Astrocyte (in vitro differentiated cells and primary cell): ENCODE data around the gene ME3. TPM values are rescaled to one million over a fixed set of nuclear protein-coding genes. Genes with fewer than 3 reads are reported as not detected.

Experiments used
- DNase-seq: peaks from one replicate; pipeline ENCODE4 v3.0.0-alpha.2; 2010; ENCODE audit warnings: low read depth
- FAIRE-seq: peaks from 2 replicates; lab custom pipeline; 2011; peaks lifted over from hg19 to GRCh38; lab: Jason Lieb, UNC
- H2AFZ ChIP-seq: 2 replicates; pipeline ENCODE4 v1.6.0; 2012; ENCODE audit warnings: low read depth, low read length, inconsistent platforms
- H3K27ac ChIP-seq: 2 replicates; pipeline ENCODE4 v1.5.1; 2011; ENCODE audit warnings: low read depth, low read length, inconsistent platforms
- H3K27me3 ChIP-seq: 2 replicates; pipeline ENCODE4 v1.6.0; 2011; ENCODE audit warnings: low read length, inconsistent platforms; ENCODE audit not compliant: insufficient read depth
- H3K36me3 ChIP-seq: 2 replicates; pipeline ENCODE4 v1.5.1; 2011; ENCODE audit warnings: low read length, inconsistent platforms; ENCODE audit not compliant: insufficient read depth
- H3K4me1 ChIP-seq: 2 replicates; pipeline ENCODE4 v1.5.1; 2011; ENCODE audit warnings: low read length, inconsistent platforms; ENCODE audit not compliant: insufficient read depth
- H3K4me2 ChIP-seq: 2 replicates; pipeline ENCODE4 v1.6.0; 2012; ENCODE audit warnings: low read length, inconsistent platforms
- H3K4me3 ChIP-seq: 2 replicates; pipeline ENCODE4 v1.5.1; 2011; ENCODE audit warnings: low read depth, mild to moderate bottlenecking, low read length, inconsistent platforms; ENCODE audit not compliant: insufficient read depth
- H3K79me2 ChIP-seq: 2 replicates; pipeline ENCODE4 v1.6.0; 2012; ENCODE audit warnings: mild to moderate bottlenecking, low read length, inconsistent platforms; ENCODE audit not compliant: insufficient read depth
- H3K9ac ChIP-seq: 2 replicates; pipeline ENCODE4 v1.6.0; 2012; ENCODE audit warnings: mild to moderate bottlenecking, low read length, inconsistent platforms
- H3K9me3 ChIP-seq: 2 replicates; pipeline ENCODE4 v1.5.1; 2012; ENCODE audit warnings: low read depth, mild to moderate bottlenecking, low read length, inconsistent platforms; ENCODE audit not compliant: insufficient read depth
- H4K20me1 ChIP-seq: 2 replicates; pipeline ENCODE4 v1.6.0; 2012; ENCODE audit warnings: low read length, inconsistent platforms; ENCODE audit not compliant: insufficient read depth
- H3K27ac Mint-ChIP-seq: one replicate; pipeline ENCODE4 v1.8.0; 2021; ENCODE audit warnings: mild to moderate bottlenecking, mixed read lengths; ENCODE audit not compliant: unreplicated experiment
- H3K27me3 Mint-ChIP-seq: one replicate; pipeline ENCODE4 v1.8.0; 2021; ENCODE audit warnings: low read depth, mixed read lengths; ENCODE audit not compliant: unreplicated experiment
- H3K36me3 Mint-ChIP-seq: one replicate; pipeline ENCODE4 v1.8.0; 2021; ENCODE audit warnings: low read depth, mixed read lengths; ENCODE audit not compliant: unreplicated experiment
- H3K4me1 Mint-ChIP-seq: one replicate; pipeline ENCODE4 v1.8.0; 2021; ENCODE audit warnings: low read depth, mixed read lengths; ENCODE audit not compliant: unreplicated experiment
- H3K4me3 Mint-ChIP-seq: one replicate; pipeline ENCODE4 v1.8.0; 2021; ENCODE audit warnings: mild to moderate bottlenecking, moderate library complexity, mixed read lengths; ENCODE audit not compliant: unreplicated experiment
- H3K9me3 Mint-ChIP-seq: one replicate; pipeline ENCODE4 v1.8.0; 2021; ENCODE audit warnings: mild to moderate bottlenecking, mixed read lengths; ENCODE audit not compliant: unreplicated experiment
- EZH2 ChIP-seq: IDR thresholded peaks from 2 replicates; pipeline ENCODE4 v1.6.1; 2012; ENCODE audit warnings: mild to moderate bottlenecking, low read length, inconsistent platforms; ENCODE audit not compliant: insufficient read depth
- total RNA-seq: library from RNA; stranded (reverse); gene quantifications from 2 replicates; pipeline ENCODE4 v1.2.1, GENCODE V29; 2021
- TF ChIP-seq, protein P1 (sequence below): IDR thresholded peaks from 2 replicates; pipeline ENCODE4 v1.5.1; 2011; ENCODE audit warnings: low read depth, mild to moderate bottlenecking, inconsistent platforms, low read length, moderate library complexity; ENCODE audit not compliant: insufficient read depth

The ME3 gene
- total RNA-seq, 1 donor from 2014 or later: 28.6 TPM

DNA sequence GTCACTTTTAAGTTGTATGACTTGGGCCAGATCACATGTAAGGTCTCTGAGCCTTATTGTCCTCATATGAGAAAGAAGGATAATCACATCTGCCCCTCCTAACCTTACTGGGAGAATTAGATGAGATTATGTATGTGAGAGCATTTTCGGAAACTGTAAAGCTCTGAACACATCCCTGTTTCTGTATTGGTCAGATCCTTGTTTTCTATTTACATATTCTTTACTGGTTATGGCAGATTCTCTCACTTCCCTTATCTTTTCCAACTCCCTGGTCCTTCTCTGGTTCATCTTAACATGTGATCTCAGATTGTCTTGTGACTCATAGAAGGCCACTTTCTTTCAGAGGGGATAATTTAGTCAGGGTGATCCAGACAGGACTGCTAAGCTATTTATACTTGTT is 255.9 kb downstream of the ME3 start:
- Histone ChIP-seq H3K9ac (no peak overlapping the region), H3K4me3 (no peak overlapping the region), H3K27ac (no peak overlapping the region), H3K27me3 (no peaks in the 10 kb centered on the region), H3K79me2 (no peaks in the 10 kb centered on the region), H3K4me2 (no peak overlapping the region), H3K36me3 (no peaks in the 10 kb centered on the region), H4K20me1 (no peaks in the 10 kb centered on the region), H3K9me3 (no peaks in the 10 kb centered on the region), H2AFZ (no peak overlapping the region), H3K4me1 (no peaks in the 10 kb centered on the region)
- no peaks in the 10 kb centered on the region for H3K9me3 Mint-ChIP-seq
- H3K4me1 Mint-ChIP-seq: peaks cover 5% of the 10 kb centered on the region
- FAIRE-seq (no peak), DNase-seq (no peak)
- H3K36me3 Mint-ChIP-seq: peaks cover 4% of the 10 kb centered on the region
- H3K4me3 Mint-ChIP-seq: no peak overlapping the region
- no peaks in the 10 kb centered on the region for H3K27me3 Mint-ChIP-seq
- H3K27ac Mint-ChIP-seq: no peak overlapping the region
- TF ChIP-seq, protein P1, sequence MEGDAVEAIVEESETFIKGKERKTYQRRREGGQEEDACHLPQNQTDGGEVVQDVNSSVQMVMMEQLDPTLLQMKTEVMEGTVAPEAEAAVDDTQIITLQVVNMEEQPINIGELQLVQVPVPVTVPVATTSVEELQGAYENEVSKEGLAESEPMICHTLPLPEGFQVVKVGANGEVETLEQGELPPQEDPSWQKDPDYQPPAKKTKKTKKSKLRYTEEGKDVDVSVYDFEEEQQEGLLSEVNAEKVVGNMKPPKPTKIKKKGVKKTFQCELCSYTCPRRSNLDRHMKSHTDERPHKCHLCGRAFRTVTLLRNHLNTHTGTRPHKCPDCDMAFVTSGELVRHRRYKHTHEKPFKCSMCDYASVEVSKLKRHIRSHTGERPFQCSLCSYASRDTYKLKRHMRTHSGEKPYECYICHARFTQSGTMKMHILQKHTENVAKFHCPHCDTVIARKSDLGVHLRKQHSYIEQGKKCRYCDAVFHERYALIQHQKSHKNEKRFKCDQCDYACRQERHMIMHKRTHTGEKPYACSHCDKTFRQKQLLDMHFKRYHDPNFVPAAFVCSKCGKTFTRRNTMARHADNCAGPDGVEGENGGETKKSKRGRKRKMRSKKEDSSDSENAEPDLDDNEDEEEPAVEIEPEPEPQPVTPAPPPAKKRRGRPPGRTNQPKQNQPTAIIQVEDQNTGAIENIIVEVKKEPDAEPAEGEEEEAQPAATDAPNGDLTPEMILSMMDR: no peak
- no peak for TF ChIP-seq EZH2

DNA sequence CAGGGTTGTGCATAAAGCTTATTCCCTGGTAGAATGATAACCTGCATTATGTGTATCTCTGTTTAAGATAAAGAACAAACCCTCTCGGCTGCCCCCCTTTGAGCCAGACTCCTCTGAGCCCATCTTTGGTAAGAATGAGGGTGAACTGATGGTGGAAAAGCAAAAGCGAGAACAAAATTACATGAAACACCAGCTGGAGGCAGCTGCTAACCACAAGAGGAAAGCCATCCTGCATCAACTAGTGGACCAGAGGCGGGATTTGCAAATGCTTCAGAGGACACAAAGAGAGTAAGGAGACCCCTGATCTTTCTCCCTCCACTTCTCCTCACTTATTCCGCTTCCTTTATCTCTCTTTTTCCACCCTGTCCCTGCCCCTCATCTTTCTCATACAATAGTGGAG is 257.4 kb downstream of the ME3 start:
- H3K4me2 ChIP-seq: no peak overlapping the region
- no peaks in the 10 kb centered on the region for H3K4me1 ChIP-seq
- no peak overlapping the region for H3K4me3 ChIP-seq
- peaks cover 2% of the 10 kb centered on the region for H3K36me3 Mint-ChIP-seq
- FAIRE-seq: no peak
- H3K27me3 ChIP-seq: no peaks in the 10 kb centered on the region
- no peak overlapping the region for H3K4me3 Mint-ChIP-seq
- H3K36me3 ChIP-seq: no peaks in the 10 kb centered on the region
- no peak overlapping the region for H3K9ac ChIP-seq
- TF ChIP-seq, protein P1: no peak
- no peak for TF ChIP-seq EZH2
- no peaks in the 10 kb centered on the region for H3K9me3 Mint-ChIP-seq
- DNase-seq: no peak
- no peak overlapping the region for H3K27ac Mint-ChIP-seq
- no peaks in the 10 kb centered on the region for H3K9me3 ChIP-seq
- H3K27me3 Mint-ChIP-seq: no peaks in the 10 kb centered on the region
- H3K79me2 ChIP-seq: no peaks in the 10 kb centered on the region
- H3K27ac ChIP-seq: no peak overlapping the region
- no peaks in the 10 kb centered on the region for H4K20me1 ChIP-seq
- H2AFZ ChIP-seq: no peak overlapping the region
- peaks cover 5% of the 10 kb centered on the region for H3K4me1 Mint-ChIP-seq

DNA sequence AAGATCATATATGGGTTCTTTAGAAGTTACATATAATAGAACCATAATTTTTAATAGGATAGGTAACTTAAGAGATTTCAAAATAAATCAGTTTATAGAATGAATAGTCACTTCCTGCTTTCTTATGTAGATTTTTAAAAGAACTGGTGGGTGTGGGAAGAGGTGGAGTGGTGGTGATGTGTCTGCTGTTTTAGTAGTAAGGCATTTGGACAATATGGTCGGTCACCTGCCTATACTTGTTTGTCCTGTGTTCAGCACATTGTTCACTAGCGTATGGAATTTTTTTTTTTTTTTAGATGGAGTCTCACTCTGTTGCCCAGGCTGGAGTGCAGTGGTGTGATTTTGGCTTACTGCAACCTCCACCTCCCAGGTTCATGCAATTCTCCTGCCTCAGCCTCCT is 258.4 kb downstream of the ME3 start:
- no peak overlapping the region for H3K9ac ChIP-seq
- H4K20me1 ChIP-seq: no peaks in the 10 kb centered on the region
- H3K4me3 ChIP-seq: no peak overlapping the region
- H3K79me2 ChIP-seq: no peaks in the 10 kb centered on the region
- H3K27me3 Mint-ChIP-seq: no peaks in the 10 kb centered on the region
- H3K36me3 Mint-ChIP-seq: peaks cover 2% of the 10 kb centered on the region
- no peak overlapping the region for H3K27ac Mint-ChIP-seq
- no peak overlapping the region for H2AFZ ChIP-seq
- H3K4me1 Mint-ChIP-seq: peaks cover 5% of the 10 kb centered on the region
- DNase-seq: no peak
- no peak overlapping the region for H3K4me3 Mint-ChIP-seq
- no peak overlapping the region for H3K27ac ChIP-seq
- H3K36me3 ChIP-seq: no peaks in the 10 kb centered on the region
- no peaks in the 10 kb centered on the region for H3K9me3 ChIP-seq
- no peaks in the 10 kb centered on the region for H3K9me3 Mint-ChIP-seq
- peak; percentile 29 for FAIRE-seq
- H3K27me3 ChIP-seq: no peaks in the 10 kb centered on the region
- H3K4me2 ChIP-seq: no peak overlapping the region
- TF ChIP-seq EZH2: no peak
- TF ChIP-seq, protein P1: no peak
- no peaks in the 10 kb centered on the region for H3K4me1 ChIP-seq
